ENCODE measurements around the gene FGF12. TPM values are rescaled to one million over a fixed set of nuclear protein-coding genes. Genes with fewer than 3 reads are reported as not detected.
A peak's percentile ranks its signal among the peaks of the same experiment; 100 is the strongest.

The FGF12 gene
- polyA plus RNA-seq, 2 of the 4 experiments (the other 2 are of a cell fraction), result 0.63 to 1.1 TPM

GRCh38 chr3:192130534-192131132 lies 596.7 kb downstream of the FGF12 start:
- Histone ChIP-seq H3K4me3 (no peak overlapping the region), H3K27ac (no peak overlapping the region), H3K4me1 (no peaks in the 10 kb centered on the region), H3K9me3 (no peaks in the 10 kb centered on the region), H3K4me2 (no peak overlapping the region)
- TF ChIP-seq BCL3 (IDR thresholded peaks at IDR 0.05), result no peak
- no peak for TF ChIP-seq RFX5 (IDR thresholded peaks at IDR 0.05)
- TF ChIP-seq RAD21 (conservative IDR thresholded peaks at IDR 0.05 in 1 of 2, IDR thresholded peaks at IDR 0.05 in 1 of 2), result peak; percentile 32 to 39; a peak in 2 of 5 replicates
- TF ChIP-seq POLR2A (IDR thresholded peaks at IDR 0.05; ENCODE audit: low read length), result no peak
- peak; percentile 49 for TF ChIP-seq SMC3 (IDR thresholded peaks at IDR 0.05)
- no peak for TF ChIP-seq ZSCAN20 (CRISPR knock-in tag; IDR thresholded peaks at IDR 0.05)
- no peak for TF ChIP-seq NFE2L2 (conservative IDR thresholded peaks at IDR 0.05; ENCODE audit: low read length)
- TF ChIP-seq HOXA7 (CRISPR knock-in tag; IDR thresholded peaks at IDR 0.05), result no peak
- TF ChIP-seq CTCF (IDR thresholded peaks at IDR 0.05), result peak; percentile 45
- TF ChIP-seq EHF (CRISPR knock-in tag; IDR thresholded peaks at IDR 0.05), result no peak
- no peak for TF ChIP-seq POLR2AphosphoS2 (conservative IDR thresholded peaks at IDR 0.05; ENCODE audit: low read length)
- TF ChIP-seq GATA3 (IDR thresholded peaks at IDR 0.05; ENCODE audit: borderline replicate concordance), result no peak
- no peak for TF ChIP-seq JUN (IDR thresholded peaks at IDR 0.05)
- no peak for TF ChIP-seq FOXS1 (CRISPR knock-in tag; IDR thresholded peaks at IDR 0.05)
- FAIRE-seq, result no peak
- CTCF ChIA-PET, result interaction anchor here (1.0 to 1.2 kb wide), 4 partner anchors 40 to 315 kb away, joined by 3 read pairs; no protein-coding TSS in a partner anchor
- WGBS (ENCODE audit: missing lambda C conversion rate), result 0% methylated on average over 4 of the region's 4 CpGs
- peak; percentile 5 to 43 for DNase-seq (ENCODE audit: low read depth in 1 of 2, low spot score in 1 of 2)
- POLR2A ChIA-PET, result no interaction called here
- peak; percentile 71 to 85; a peak in 4 of 6 replicates for ATAC-seq

- DNase-seq (ENCODE audit: low read depth in 1 of 2, low spot score in 1 of 2) (no peak), ATAC-seq (no peak), FAIRE-seq (no peak)
- TF ChIP-seq EP300 (IDR thresholded peaks at IDR 0.05) (no peak), ZC3H11A (IDR thresholded peaks at IDR 0.05) (no peak), NFE2L2 (conservative IDR thresholded peaks at IDR 0.05; ENCODE audit: low read length) (no peak), RNF2 (IDR thresholded peaks at IDR 0.05; ENCODE audit: borderline replicate concordance, low read depth) (no peak), HDAC2 (IDR thresholded peaks at IDR 0.05) (no peak), BHLHE40 (IDR thresholded peaks at IDR 0.05; ENCODE audit: low read depth, low read length) (no peak), BCL3 (IDR thresholded peaks at IDR 0.05) (no peak), FOSB (CRISPR knock-in tag; IDR thresholded peaks at IDR 0.05) (no peak), NR3C1 (IDR thresholded peaks at IDR 0.05) (no peak), E2F6 (IDR thresholded peaks at IDR 0.05; ENCODE audit: borderline replicate concordance, low read depth) (no peak), MAX (IDR thresholded peaks at IDR 0.05) (no peak), ESRRA (IDR thresholded peaks at IDR 0.05; ENCODE audit: borderline replicate concordance, low read length) (no peak), RFX5 (IDR thresholded peaks at IDR 0.05) (no peak), POLR2AphosphoS2 (conservative IDR thresholded peaks at IDR 0.05; ENCODE audit: low read length) (no peak), KDM5A (IDR thresholded peaks at IDR 0.05) (no peak)
- CTCF ChIA-PET, result interaction anchor here (1.1 to 1.7 kb wide), 2 partner anchors 63 to 315 kb away, joined by 3 to 4 read pairs; no protein-coding TSS in a partner anchor
- 62% methylated on average over 1 of the region's 1 CpG for WGBS (ENCODE audit: missing lambda C conversion rate)
- Histone ChIP-seq H3K9me3 (no peaks in the 10 kb centered on the region), H3K4me1 (no peaks in the 10 kb centered on the region), H3K4me3 (no peak overlapping the region), H3K27ac (no peak overlapping the region), H3K4me2 (no peak overlapping the region)
- POLR2A ChIA-PET, result no interaction called here
Observed at GRCh38 chr3:192129586-192129985, 597.8 kb downstream of the FGF12 start.

All from A549 (cell line).